ENCODE data around the gene FGF1. TPM values are rescaled to one million over a fixed set of nuclear protein-coding genes. Genes with fewer than 3 reads are reported as not detected.
A peak's percentile ranks its signal among the peaks of the same experiment; 100 is the strongest.

Gene FGF1
- total RNA-seq, 2 donors from 2014 or later = 11.4 to 56.7 TPM

DNA sequence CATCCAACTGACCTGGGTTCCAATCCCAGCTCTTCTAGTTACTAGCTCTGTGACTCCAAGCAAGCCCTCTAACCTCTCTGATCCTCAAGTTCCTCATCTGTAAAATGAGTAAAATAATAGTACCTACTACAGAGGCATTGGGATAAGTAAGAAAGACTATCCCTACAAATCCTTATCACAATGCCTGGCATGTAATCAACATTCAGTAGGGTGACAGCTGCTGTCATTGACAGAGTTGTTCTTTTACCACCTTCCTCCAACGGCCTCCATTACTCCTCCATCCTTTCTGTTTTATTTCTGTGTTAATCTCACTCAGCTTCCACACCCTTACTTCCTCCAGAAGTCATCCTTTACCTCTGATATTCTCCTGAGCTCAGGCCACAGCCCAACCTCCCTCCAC, 40.4 kb downstream of the FGF1 start:
- DNase-seq (ENCODE audit: low spot score) (no peak), ATAC-seq (ENCODE audit: insufficient number of reproducible peaks, low FRiP score, low read depth) (no peak)
- H3K9me3 ChIP-seq = no peaks in the 10 kb centered on the region
- no peaks in the 10 kb centered on the region for H3K36me3 ChIP-seq
- TF ChIP-seq, protein P1, sequence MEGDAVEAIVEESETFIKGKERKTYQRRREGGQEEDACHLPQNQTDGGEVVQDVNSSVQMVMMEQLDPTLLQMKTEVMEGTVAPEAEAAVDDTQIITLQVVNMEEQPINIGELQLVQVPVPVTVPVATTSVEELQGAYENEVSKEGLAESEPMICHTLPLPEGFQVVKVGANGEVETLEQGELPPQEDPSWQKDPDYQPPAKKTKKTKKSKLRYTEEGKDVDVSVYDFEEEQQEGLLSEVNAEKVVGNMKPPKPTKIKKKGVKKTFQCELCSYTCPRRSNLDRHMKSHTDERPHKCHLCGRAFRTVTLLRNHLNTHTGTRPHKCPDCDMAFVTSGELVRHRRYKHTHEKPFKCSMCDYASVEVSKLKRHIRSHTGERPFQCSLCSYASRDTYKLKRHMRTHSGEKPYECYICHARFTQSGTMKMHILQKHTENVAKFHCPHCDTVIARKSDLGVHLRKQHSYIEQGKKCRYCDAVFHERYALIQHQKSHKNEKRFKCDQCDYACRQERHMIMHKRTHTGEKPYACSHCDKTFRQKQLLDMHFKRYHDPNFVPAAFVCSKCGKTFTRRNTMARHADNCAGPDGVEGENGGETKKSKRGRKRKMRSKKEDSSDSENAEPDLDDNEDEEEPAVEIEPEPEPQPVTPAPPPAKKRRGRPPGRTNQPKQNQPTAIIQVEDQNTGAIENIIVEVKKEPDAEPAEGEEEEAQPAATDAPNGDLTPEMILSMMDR (IDR thresholded peaks at IDR 0.05) = no peak
- no peaks in the 10 kb centered on the region for H3K27me3 ChIP-seq (replicated peaks; ENCODE audit: insufficient read depth)
- peaks cover 6 to 17% of the 10 kb centered on the region in 2 donors for H3K4me1 ChIP-seq (ENCODE audit: control insufficient read depth in 1 of 2, low read depth in 2 of 2)
- H3K4me3 ChIP-seq = peak overlapping the region; percentile 60
- H3K27ac ChIP-seq = peak overlapping the region; percentile 21 to 79

DNA sequence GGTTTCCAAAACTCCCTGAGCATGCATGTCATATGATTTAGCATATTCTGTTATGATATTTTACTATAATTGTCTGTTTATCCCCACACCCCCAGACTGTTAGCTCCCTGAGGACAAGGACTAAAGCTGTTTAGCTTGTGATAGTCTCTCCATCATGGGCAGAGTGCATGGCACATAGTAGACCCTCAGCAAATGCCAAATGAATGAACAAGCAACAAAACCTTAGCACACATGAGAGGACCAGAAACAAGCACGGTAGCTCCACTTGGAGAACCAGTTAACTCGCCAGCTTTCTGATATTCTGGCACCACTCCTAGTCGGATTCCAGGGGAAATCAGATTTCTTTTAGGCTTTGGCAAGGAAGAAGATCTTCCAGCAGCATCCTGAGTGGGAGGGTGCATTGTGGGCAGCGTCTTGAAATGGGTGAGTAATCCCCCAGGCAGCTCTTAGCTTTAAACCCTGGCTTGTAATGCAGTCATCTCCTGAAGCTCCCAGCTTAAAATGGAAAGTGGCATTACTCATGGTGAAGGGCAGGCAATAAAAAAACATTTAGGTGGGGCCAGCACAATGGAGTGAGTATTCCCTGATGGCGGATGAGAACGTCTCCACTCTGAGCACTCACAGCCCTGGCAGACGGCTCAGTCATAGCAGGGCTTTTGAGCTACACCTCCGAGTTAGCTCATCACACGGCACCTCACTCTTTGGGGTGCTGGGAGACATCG, 41.1 kb downstream of the FGF1 start:
- DNase-seq (ENCODE audit: low spot score) = peak; percentile 49
- Histone ChIP-seq H3K9me3 (no peaks in the 10 kb centered on the region), H3K4me3 (peak overlapping the region; percentile 60), H3K27ac (peak overlapping the region; percentile 32 to 79), H3K36me3 (no peaks in the 10 kb centered on the region), H3K27me3 (replicated peaks; ENCODE audit: insufficient read depth) (no peaks in the 10 kb centered on the region), H3K4me1 (ENCODE audit: control insufficient read depth in 1 of 2, low read depth in 2 of 2) (peaks cover 6 to 17% of the 10 kb centered on the region in 2 donors)
- peak; percentile 98 for ATAC-seq (ENCODE audit: insufficient number of reproducible peaks, low FRiP score, low read depth)
- TF ChIP-seq, protein P1 (IDR thresholded peaks at IDR 0.05) = no peak

DNA sequence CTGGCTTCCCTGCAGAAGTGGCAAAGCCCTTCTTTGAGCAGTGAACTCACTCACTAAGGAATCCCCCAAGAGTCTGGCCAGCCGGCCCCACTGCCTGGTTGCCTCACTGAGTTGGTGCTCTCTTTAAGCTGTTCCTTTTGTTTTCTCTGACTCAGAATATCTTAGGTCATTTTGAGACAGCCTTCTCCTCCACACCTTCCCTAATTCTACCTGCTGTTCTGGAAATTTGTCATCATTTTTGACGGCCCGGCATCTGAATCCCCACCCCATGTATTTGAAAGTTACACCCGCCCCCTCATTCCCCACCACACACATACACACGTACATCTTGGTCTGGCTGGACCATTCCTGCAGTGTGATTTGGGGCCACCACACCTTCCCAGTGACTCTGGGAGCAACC, 41.8 kb downstream of the FGF1 start:
- Histone ChIP-seq H3K27me3 (replicated peaks; ENCODE audit: insufficient read depth) (no peaks in the 10 kb centered on the region), H3K4me3 (no peak overlapping the region), H3K36me3 (no peaks in the 10 kb centered on the region), H3K27ac (peak overlapping the region; percentile 32 to 79), H3K4me1 (ENCODE audit: control insufficient read depth in 1 of 2, low read depth in 2 of 2) (peaks cover 6 to 17% of the 10 kb centered on the region in 2 donors), H3K9me3 (no peaks in the 10 kb centered on the region)
- TF ChIP-seq, protein P1 (IDR thresholded peaks at IDR 0.05) = no peak
- ATAC-seq (ENCODE audit: insufficient number of reproducible peaks, low FRiP score, low read depth) = no peak
- no peak for DNase-seq (ENCODE audit: low spot score)

DNA sequence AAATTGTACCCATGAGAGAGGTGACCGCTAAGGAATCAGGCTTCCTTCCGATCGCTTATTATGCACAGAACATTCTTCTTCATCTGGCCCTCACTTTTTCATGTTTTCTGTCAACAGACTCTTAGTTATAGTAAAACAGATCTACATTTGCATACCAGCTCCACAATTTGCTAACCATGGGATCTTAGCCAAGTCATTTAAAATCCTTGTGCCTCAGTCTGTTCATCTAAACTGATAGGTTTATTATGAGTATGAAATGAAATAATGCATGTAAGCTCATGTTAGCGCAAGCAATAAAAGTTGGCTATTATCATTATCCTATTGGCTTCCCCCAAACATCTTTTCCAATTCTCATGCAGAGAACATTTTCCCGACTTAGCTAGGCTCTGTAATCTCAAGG, 42.3 kb downstream of the FGF1 start:
- ATAC-seq (ENCODE audit: insufficient number of reproducible peaks, low FRiP score, low read depth) (no peak), DNase-seq (ENCODE audit: low spot score) (no peak)
- H3K36me3 ChIP-seq = no peaks in the 10 kb centered on the region
- TF ChIP-seq, protein P1 (IDR thresholded peaks at IDR 0.05) = no peak
- no peaks in the 10 kb centered on the region for H3K27me3 ChIP-seq (replicated peaks; ENCODE audit: insufficient read depth)
- H3K4me1 ChIP-seq (ENCODE audit: control insufficient read depth in 1 of 2, low read depth in 2 of 2) = peaks cover 6 to 17% of the 10 kb centered on the region in 2 donors
- H3K27ac ChIP-seq = peak overlapping the region in 1 of 2 donors; percentile 79
- no peak overlapping the region for H3K4me3 ChIP-seq
- no peaks in the 10 kb centered on the region for H3K9me3 ChIP-seq

DNA sequence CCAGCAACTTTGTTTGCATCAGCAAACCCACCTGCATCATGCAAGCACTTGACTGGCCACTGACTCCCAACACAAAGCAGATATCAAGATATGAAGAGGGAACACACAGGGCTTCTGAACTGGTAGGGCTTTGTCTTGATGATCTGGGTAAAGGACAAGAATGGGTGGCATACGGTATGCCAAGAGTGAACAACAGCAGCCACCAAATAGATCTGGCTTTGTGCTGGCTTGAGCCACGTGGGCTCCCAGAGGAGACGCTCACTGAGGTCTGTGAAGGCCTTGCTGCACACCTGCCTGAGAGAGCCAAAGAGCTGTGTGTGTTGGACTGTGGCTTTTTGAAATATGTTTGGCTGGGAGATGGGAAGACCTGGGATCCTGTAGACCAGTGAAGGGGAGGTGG, 43.5 kb downstream of the FGF1 start:
- Histone ChIP-seq H3K36me3 (no peaks in the 10 kb centered on the region), H3K4me3 (no peak overlapping the region), H3K4me1 (ENCODE audit: control insufficient read depth in 1 of 2, low read depth in 2 of 2) (peaks cover 6 to 17% of the 10 kb centered on the region in 2 donors), H3K27me3 (replicated peaks; ENCODE audit: insufficient read depth) (no peaks in the 10 kb centered on the region), H3K9me3 (no peaks in the 10 kb centered on the region), H3K27ac (no peak overlapping the region)
- TF ChIP-seq, protein P1 (IDR thresholded peaks at IDR 0.05) = no peak
- DNase-seq (ENCODE audit: low spot score) = no peak
- no peak for ATAC-seq (ENCODE audit: insufficient number of reproducible peaks, low FRiP score, low read depth)
